Measurements from ENCODE around the gene RAVER1. TPM values are rescaled to one million over a fixed set of nuclear protein-coding genes. Genes with fewer than 3 reads are reported as not detected.
A peak's percentile ranks its signal among the peaks of the same experiment; 100 is the strongest.

Gene RAVER1
- total RNA-seq, 4 donors from 2014 or later: 23.7 to 42.2 (median 30.2) TPM

DNA sequence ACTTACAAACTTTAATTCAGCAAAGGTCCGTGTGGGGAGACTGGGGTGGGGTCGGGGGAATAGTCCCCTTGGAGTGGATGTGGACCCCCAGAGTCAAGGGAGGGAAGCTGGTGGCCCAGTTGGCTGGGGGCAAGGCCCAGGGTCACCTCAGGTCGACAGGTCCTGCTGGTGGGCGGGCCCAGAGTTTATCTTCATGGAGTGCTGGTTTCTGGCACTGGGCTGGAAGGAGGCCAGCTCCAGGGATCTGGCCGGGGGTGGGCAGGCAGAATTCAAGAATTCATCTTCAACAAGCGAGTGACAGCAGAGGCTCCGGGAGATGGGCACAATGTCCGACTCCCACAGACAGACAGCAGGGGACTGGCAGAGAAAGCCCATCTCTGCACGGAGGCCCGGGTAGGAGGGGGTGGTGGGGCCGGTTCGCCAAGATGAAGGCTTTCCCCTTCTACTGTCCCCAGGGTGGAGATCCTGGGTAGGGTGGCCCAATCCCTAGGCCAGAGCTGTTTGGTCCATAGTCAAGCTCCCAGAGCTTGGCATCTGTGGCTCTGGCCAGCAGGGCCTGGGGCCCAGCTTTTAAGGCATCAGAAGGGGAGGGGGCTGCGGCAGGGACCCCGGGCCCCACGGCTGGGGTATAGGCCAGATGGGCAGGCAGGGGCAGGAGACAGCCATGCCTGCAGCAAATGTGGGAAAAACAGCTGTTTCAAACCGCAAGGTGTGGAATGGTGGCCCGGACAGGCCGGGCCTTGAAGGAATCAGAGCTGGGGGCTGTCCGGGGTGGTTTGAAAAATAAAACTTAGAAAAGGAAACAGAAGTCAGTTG lies 16.9 kb downstream of the RAVER1 start:
- intact Hi-C loops (cut with DNase I): no loop called here
- no peak for DNase-seq (ENCODE audit: extremely low spot score)
- H3K27me3 ChIP-seq: no peaks in the 10 kb centered on the region
- H3K4me1 ChIP-seq: peaks cover 14 to 23% (median 18%) of the 10 kb centered on the region in 4 donors
- 62% methylated on average over 17 of the region's 19 CpGs for WGBS
- TF ChIP-seq POLR2AphosphoS5 (IDR thresholded peaks at IDR 0.05) (no peak), POLR2A (IDR thresholded peaks at IDR 0.05; ENCODE audit: low read depth) (no peak), EP300 (IDR thresholded peaks at IDR 0.05) (no peak), CTCF (IDR thresholded peaks at IDR 0.05) (no peak)
- H3K27ac ChIP-seq (replicated peaks in 1 of 4): peak overlapping the region; percentile 59 to 76 (median 70)
- no peaks in the 10 kb centered on the region for H3K9me3 ChIP-seq
- peaks cover 41 to 60% (median 53%) of the 10 kb centered on the region in 4 donors for H3K36me3 ChIP-seq
- H3K4me3 ChIP-seq: peak overlapping the region; percentile 80 to 93 (median 92)

DNA sequence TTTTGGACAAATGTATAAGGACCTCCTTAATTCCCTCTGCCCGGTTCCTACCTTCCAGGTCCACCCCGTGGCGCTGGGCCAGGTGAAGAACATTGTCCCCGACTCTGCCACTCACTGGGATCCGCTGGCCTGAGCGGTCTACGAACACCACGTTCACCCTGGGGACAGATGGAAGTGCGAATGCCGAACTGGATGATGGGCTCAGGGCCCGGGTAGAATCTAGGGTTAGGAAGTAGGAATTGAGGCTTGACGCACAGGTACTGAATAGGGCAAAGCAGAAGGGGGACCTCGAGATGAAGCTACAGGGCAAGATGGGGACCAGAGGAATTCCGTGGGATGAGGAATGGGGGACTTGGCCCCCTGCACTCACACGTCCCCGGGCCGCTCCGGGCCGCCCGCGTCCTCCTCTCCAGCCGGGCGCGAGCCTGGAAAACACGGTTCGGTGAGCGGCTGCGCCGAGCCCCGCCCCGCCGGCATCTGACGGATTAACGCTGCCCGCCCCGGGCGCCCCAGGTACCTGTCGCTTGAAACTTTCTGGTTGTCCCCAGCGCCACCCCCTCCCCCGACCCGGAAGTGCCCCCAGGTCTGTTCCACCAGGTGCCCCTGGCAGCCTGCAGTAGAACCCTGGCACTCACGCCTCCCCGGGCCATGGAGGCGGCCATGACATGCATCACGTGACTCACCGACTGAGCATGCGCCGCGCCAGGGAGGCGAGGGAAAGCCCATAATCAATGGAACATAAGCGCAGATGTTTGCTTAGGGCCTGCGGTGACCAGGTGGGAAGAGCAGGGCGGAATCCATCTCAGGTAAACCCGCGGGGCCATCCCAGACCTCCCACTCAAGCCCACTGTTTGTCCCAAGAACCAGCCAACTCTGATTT lies 17.8 kb downstream of the RAVER1 start, which contains the start of gene FDX2:
Gene FDX2, minus strand, starts transcription at position 681 of the 880 bp plus-strand sequence. Its CDS starts 19 bp downstream, at position 662.
- Histone ChIP-seq H3K4me1 (peaks cover 14 to 23% (median 18%) of the 10 kb centered on the region in 4 donors), H3K36me3 (peaks cover 32 to 58% (median 47%) of the 10 kb centered on the region in 4 donors), H3K9me3 (no peaks in the 10 kb centered on the region), H3K27ac (replicated peaks in 1 of 4) (peak within 1 kb of the TSS; percentile 59 to 76 (median 70)), H3K27me3 (no peaks in the 10 kb centered on the region), H3K4me3 (peak within 1 kb of the TSS; percentile 80 to 93 (median 92))
- peak; percentile 97 for DNase-seq (ENCODE audit: extremely low spot score)
- TF ChIP-seq EP300 (IDR thresholded peaks at IDR 0.05) (no peak), POLR2A (IDR thresholded peaks at IDR 0.05; ENCODE audit: low read depth) (no peak), POLR2AphosphoS5 (IDR thresholded peaks at IDR 0.05) (peak; percentile 66 to 84), CTCF (IDR thresholded peaks at IDR 0.05) (no peak)
- intact Hi-C loops (cut with DNase I): no loop called here
- 2% methylated on average over 19 of the region's 55 CpGs for WGBS

DNA sequence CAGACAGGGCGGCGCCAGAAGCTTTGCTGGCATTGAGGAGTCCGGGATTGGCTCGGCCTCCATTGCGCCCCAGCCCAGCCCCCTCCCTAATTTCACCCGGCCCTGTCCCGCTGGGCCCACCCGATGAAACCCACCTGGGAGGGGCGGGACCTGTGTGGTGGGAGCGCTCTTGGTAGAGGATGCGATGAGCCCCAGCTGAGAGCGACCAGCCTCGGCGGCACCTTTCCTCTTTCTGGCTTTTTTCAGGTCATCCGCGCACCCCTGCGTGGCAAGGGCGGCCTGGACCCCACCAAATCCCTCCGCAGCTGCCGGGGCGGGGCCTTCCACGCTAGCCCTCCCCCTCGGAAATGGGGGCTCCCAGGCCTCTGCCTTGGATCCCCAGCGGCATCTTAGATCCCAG lies 23.9 kb downstream of the RAVER1 start, which contains the start of gene ZGLP1:
Gene ZGLP1, minus strand, starts transcription at position 393 of the 400 bp plus-strand sequence.
- Histone ChIP-seq H3K4me1 (peaks cover under 1 to 3% (median under 1%) of the 10 kb centered on the region in 4 donors), H3K27ac (replicated peaks in 1 of 4) (no peak within 1 kb of the TSS), H3K36me3 (peaks cover 0 to 28% (median 16%) of the 10 kb centered on the region in 4 donors), H3K4me3 (no peak within 1 kb of the TSS), H3K9me3 (no peaks in the 10 kb centered on the region), H3K27me3 (no peaks in the 10 kb centered on the region)
- DNase-seq (ENCODE audit: extremely low spot score): no peak
- intact Hi-C loops (cut with DNase I): no loop called here
- TF ChIP-seq POLR2A (IDR thresholded peaks at IDR 0.05; ENCODE audit: low read depth) (no peak), EP300 (IDR thresholded peaks at IDR 0.05) (no peak), CTCF (IDR thresholded peaks at IDR 0.05) (no peak), POLR2AphosphoS5 (IDR thresholded peaks at IDR 0.05) (no peak)
- 92% methylated on average over 18 of the region's 24 CpGs for WGBS

DNA sequence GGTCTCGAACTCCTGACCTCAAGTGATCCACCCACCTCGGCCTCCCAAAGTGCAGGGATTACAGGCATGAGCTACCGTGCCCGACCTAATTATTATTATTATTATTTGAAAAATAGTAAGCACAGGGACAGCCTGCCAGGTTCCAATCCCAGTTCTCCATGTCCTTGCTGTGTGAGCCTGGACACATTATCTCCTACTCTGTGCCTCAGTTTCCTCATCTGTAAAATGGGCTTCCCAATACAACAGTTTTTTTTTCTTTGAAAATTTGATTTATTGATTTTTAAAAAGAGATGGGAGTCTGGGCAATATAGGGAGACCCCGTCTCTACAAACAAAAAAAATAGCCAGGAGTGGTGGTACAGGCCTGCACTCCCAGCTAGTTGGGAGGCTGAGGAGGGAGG lies 27.0 kb downstream of the RAVER1 start:
- Histone ChIP-seq H3K27me3 (peaks cover 0 to 17% (median 0%) of the 10 kb centered on the region in 4 donors), H3K4me3 (no peak overlapping the region), H3K27ac (replicated peaks in 1 of 4) (no peak overlapping the region), H3K4me1 (no peaks in the 10 kb centered on the region), H3K9me3 (no peaks in the 10 kb centered on the region), H3K36me3 (peaks cover 0 to 23% (median 13%) of the 10 kb centered on the region in 4 donors)
- WGBS: 90% methylated on average over 5 of the region's 5 CpGs
- no peak for DNase-seq (ENCODE audit: extremely low spot score)
- intact Hi-C loops (cut with DNase I): no loop called here
- TF ChIP-seq EP300 (IDR thresholded peaks at IDR 0.05) (no peak), POLR2A (IDR thresholded peaks at IDR 0.05; ENCODE audit: low read depth) (no peak), CTCF (IDR thresholded peaks at IDR 0.05) (no peak), POLR2AphosphoS5 (IDR thresholded peaks at IDR 0.05) (no peak)
